HG03045 (cell line): ENCODE measurements around the gene PIEZO1.
"Not testable (repeated sequence)": the region's sequence is repeated elsewhere in the genome, so short reads cannot be mapped to it uniquely, and the experiment has no call there.

Source experiments
- ATAC-seq: cut with Tn5 transposase; IDR thresholded peaks from one replicate; pipeline ENCODE4 v1.9.1; 2021; ENCODE audit warnings: mild to moderate bottlenecking, moderate library complexity; ENCODE audit not compliant: unreplicated experiment

PIEZO1 gene

GRCh38 chr16:88784074-88784855 is 755 bp downstream of the PIEZO1 start:
- ATAC-seq: no peak

DNA sequence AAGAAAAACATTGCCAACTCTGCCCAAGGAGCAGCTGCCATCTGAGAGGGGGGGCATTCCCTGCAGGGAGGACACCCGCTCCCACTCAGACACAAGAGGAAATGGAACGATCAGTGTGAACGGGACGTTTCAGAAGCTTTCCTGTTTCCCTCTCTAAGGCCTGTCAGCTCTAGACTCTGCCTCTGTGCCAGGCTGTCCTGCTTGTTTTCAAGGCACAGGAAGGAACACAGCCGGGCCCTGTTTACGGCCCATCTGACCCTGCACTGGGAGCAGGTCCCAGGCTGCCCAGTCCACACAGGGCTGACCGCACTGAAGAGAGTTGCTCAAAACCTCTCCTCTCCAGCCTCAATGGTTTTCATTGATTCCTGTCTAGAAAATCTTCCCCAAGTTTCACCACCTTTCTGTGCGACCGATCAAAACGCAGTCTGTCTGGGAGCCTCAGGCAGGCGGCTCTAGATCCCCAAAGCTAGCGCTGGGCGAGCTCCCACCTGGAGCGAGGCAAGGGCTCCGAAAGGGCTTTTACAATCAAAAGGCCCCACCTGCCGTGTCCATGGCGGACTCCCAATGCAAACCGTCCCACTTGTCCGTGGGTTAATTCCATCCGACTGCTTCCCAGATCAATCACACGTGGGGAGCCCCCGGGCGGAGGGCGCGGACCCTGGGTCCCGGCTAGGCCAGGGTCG is 1.5 kb downstream of the PIEZO1 start:
- ATAC-seq: no peak

GRCh38 chr16:88782454-88783390 is 2.3 kb downstream of the PIEZO1 start:
- ATAC-seq: no peak

GRCh38 chr16:88781140-88782077 is 3.6 kb downstream of the PIEZO1 start:
- no peak for ATAC-seq

DNA sequence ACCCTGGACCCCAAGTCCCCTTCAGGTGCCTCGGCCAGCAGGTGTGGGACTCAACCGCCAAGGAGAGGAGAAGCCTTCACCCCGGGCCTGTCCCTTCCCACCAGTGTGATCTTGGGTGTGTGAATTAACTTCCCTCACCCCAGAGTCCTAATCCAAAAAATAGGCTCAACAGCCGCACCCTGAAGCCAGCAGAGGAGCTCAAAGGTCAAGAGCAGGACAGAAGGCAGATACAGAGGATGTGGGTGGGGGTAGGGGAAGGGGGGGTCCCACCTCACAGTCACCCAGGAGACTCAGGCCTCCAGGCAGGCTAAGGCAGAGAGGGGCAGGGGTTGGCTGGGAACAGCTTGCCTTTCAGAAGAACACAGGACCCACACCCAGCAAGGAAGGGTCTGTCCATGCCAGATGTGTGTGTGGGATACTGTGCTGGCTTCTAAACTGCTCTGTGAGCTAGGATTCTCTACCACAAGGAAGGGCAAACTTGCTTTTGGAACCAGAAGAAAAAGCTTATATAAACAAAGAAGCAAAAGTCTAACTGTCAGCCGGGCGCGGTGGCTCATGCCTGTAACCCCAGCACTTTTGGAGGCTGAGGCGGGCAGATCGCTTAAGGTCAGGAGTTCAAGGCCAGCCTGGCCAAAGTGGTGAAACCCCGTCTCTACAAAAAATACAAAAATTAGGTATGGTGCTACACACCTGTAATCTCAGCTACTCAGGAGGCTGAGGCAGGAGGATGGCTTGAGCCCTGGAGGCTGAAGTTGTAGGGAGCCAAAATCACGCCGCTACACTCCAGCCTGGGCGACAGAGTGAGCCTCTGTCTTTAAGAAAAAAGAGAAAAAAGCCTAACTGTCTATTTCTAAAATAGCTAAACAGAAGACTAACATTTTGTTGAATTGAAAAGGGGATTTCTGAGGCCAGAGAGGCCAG is 4.6 kb downstream of the PIEZO1 start:
- no peak for ATAC-seq

DNA sequence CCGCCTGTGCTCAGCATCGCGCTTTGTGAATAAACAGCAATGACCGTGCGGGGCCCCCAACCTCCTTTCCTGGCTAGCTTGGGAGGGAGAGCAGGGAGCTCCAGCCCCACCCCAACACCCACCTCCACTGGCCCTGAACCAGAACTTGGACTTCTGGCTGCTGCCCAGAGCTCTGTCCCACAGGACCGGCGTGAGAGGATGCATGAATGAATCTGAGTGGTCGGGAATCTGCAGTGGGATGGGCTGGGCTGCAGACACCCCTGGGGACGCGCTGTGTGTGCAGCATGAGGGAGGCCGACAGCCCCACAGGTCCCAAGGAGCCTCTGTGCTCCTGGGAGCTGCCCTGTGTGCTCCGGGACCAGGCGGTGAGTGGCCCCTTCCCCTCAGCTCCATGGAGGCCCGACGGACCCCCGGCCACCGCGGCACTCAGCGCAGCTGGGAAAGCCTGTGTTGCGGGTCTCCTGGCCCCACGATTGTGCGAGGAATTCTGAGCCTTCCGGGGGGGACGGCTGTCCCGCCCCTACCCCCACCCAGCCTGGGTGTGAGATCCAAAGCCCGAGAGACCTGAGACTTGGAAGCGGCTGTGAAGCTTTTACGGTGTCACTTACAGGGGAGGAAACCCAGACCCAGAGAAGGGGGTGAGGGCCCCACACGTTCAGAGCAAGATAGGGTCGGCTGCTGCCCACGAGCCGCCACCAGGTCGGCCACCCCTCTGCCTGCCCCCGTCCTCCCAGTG is 5.4 kb downstream of the PIEZO1 start:
- ATAC-seq: no peak

GRCh38 chr16:88778541-88779065 is 6.4 kb downstream of the PIEZO1 start:
- no peak for ATAC-seq

DNA sequence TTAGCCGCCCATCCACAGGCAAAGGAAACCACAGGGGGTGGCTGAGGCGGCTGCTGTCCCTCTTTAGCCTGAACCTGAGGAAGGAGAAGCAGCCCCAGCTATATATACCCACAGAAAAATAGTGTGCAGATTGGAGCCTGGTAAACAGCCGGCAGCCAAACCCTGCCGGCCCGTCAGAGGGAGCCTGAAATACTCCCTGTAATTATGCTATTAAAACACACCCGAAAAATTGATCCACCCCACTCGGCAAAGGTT is 6.8 kb downstream of the PIEZO1 start:
- ATAC-seq: no peak

- ATAC-seq: no peak
Measured at GRCh38 chr16:88777471-88778270, 7.3 kb downstream of the PIEZO1 start.

DNA sequence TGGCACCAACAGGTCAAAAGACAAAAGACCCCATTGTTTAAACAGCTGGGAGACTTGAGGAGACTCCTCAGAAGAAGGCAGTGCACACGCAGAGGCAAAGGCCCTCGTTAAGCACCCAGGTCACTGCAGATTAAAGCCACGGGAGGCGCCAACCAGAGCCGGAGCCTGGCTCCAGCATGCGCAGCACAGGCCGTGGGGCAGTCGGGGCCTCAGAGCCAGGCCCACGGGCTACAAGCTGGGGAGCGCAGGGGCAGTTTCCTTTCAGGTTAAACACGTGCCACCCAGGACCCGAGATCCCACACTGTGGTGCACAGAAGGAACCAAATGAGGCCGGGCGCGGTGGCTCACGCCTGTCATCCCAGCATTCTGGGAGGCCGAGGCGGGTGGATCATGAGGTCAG is 9.2 kb downstream of the PIEZO1 start:
- no peak for ATAC-seq

DNA sequence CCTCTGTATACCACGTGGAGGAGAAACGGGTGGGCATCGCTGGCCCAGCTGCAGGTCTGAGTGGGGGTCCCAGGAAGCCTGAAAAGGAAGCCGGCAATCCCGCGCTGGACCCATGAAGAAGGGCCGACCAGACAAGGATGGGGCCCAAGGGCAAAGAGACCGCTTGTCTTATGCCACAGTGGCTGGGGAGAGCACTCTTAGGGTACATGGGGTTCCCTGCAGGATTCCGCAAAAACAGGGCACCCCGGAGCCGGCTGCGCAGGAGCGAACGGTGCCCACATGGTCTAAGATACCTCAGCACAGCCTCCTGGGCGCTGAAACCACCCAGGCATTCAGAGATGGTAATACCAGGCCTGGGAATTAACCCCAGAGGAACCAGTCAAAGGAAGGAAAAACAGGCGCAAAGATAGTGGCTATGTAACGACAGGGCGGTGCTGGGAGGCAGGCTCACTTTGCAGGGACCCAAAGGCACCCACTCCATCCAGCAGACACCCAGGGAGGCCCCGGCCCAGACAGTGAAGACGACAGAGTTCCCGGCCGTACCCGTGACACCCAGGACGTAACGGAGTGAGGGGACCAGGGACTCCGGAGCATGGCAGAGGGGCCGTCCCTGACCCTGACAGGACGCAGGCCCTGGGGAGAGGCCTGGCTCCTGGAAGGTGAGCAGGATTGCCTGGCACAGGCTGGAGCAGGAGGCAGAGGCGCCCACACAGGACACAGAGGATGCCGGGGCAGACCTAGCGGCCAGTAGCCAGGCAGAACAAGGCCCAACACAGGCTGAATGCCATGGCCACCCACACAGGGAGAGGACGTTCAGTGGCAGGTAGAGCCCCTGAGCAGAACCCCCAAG is 10.3 kb downstream of the PIEZO1 start:
- no peak for ATAC-seq

DNA sequence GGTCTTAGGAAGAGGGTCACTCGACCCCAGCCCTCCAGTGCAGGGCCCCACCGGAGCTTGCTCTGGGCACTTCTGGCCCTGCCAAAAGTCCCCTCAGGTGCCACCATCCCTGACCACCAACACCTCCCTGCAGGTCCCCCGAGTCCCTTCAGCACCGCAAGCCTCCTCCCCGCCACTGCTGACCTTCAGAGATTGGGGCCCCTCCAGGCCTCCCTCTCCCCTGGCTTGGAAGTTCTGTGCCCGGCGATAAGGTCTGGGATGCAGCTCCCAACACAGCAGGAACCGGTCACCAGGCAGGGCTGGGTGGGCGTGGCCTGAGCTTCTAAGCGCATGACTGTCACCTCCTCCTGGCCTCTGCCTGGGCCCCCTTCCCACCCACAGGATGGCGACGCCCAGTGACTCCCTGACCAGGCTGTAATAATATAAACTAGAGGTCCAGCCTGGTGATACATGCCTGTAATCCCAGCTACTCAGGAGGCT is 11.2 kb downstream of the PIEZO1 start:
- ATAC-seq: no peak

GRCh38 chr16:88772871-88773811 is 11.9 kb downstream of the PIEZO1 start:
- ATAC-seq: no peak

- ATAC-seq: not testable (repeated sequence)
Measured at GRCh38 chr16:88771781-88772180, 13.2 kb downstream of the PIEZO1 start.

- no peak for ATAC-seq
Measured at GRCh38 chr16:88771294-88771772, 13.7 kb downstream of the PIEZO1 start.
